ENCODE results near the gene PCDH15.

The PCDH15 gene

GRCh38 chr10:54758791-54759190 is 42.2 kb downstream of the PCDH15 start:
- no peak for TF ChIP-seq ZNF274 (IDR thresholded peaks at IDR 0.05; ENCODE audit: low read depth, low read length)

DNA sequence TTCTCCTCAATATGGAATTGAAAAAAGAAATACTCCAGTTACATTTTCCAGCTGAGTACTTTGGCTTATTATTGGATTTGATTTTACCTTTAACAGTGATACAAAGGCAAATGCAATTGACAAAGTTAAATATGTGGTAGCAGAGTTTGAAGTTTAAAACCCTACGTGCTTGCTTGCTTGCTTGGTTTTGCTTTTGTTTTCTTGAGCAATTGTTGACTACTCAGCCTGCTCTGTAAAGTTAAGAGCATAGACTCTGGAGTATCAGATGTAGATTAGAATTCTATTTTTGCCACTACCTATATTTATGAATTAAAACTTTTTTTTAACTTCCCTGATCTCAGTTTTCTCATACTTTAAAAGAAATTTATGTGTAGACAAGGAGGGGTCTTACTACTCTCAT is 51.4 kb downstream of the PCDH15 start:
- no peak for TF ChIP-seq ZNF274 (IDR thresholded peaks at IDR 0.05; ENCODE audit: low read depth, low read length)
- H3K4me3 ChIP-seq (ENCODE audit: low read length) = no peak overlapping the region

More at GRCh38 chr10:54758791-54759190, 42.2 kb downstream of the PCDH15 start:
- H3K4me3 ChIP-seq (ENCODE audit: low read length) = no peak overlapping the region

DNA sequence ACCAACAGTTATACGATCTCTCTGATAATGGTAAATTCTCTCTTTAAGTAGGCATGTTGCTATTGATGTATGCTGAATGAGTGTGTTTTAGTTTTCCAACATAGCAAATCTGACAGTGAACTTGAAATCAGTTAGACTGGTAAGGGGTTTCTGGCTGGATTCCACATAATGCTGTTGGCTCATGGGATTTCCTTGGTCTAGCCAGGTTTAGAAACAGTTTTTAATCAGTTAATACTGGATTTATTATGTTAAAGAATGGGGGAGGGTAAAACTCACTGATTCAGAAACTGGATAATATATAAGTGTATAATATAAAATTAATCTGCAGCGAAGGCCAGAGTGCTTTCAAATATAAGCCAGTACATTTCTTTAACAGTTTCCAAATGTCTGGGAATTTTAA is 55.6 kb downstream of the PCDH15 start:
- H3K4me3 ChIP-seq (ENCODE audit: low read length) = no peak overlapping the region
- TF ChIP-seq ZNF274 (IDR thresholded peaks at IDR 0.05; ENCODE audit: low read depth, low read length) = no peak

DNA sequence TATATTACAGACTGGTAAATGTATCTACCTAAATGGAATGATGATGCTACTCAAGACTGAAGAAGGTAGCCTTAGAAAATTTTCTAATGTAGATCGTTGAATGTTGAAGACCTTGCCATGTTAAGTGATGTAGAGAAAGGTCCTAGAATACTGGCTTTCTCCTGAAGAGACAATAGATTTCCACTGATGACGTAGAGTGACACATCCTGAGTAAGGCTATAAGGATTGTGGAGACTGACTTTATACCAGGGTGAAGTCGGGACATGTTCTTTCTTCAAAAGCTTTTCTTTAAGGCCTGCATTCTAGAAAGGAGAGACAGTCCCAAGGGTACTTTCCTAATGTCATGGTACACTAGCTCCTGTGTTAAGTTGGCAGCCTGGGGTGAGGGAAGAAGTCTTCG is 58.6 kb downstream of the PCDH15 start:
- no peak overlapping the region for H3K4me3 ChIP-seq (ENCODE audit: low read length)
- no peak for TF ChIP-seq ZNF274 (IDR thresholded peaks at IDR 0.05; ENCODE audit: low read depth, low read length)

- H3K4me3 ChIP-seq (ENCODE audit: low read length) = no peak overlapping the region
- TF ChIP-seq ZNF274 (IDR thresholded peaks at IDR 0.05; ENCODE audit: low read depth, low read length) = no peak
Measured at GRCh38 chr10:54728511-54728910, 72.5 kb downstream of the PCDH15 start.

- TF ChIP-seq ZNF274 (IDR thresholded peaks at IDR 0.05; ENCODE audit: low read depth, low read length) = no peak
- H3K4me3 ChIP-seq (ENCODE audit: low read length) = no peak overlapping the region
Measured at GRCh38 chr10:54722075-54722474, 79.0 kb downstream of the PCDH15 start.

GRCh38 chr10:54710918-54711317 is 90.1 kb downstream of the PCDH15 start:
- no peak overlapping the region for H3K4me3 ChIP-seq (ENCODE audit: low read length)
- TF ChIP-seq ZNF274 (IDR thresholded peaks at IDR 0.05; ENCODE audit: low read depth, low read length) = no peak

- no peak overlapping the region for H3K4me3 ChIP-seq (ENCODE audit: low read length)
- TF ChIP-seq ZNF274 (IDR thresholded peaks at IDR 0.05; ENCODE audit: low read depth, low read length) = no peak
Measured at GRCh38 chr10:54708591-54708990, 92.4 kb downstream of the PCDH15 start.

DNA sequence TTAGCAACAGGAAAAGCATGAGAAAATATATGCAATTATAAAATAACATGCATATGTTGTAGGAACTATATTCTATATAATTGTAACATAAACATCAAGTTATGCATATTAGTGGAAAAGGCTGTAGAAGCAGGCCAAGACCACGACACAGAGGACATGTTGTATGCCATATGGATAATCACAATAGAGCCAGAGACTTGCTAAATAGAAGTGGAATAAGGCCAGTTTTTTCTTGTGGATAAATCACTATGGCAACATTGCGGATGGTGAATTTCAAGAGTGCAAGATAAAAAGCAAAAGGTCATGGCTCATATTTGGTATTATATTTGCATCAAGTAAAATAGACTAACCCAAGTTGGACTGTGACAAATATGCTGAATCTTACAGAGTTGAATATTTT is 93.0 kb downstream of the PCDH15 start:
- no peak overlapping the region for H3K4me3 ChIP-seq (ENCODE audit: low read length)
- TF ChIP-seq ZNF274 (IDR thresholded peaks at IDR 0.05; ENCODE audit: low read depth, low read length) = no peak

- TF ChIP-seq ZNF274 (IDR thresholded peaks at IDR 0.05; ENCODE audit: low read depth, low read length) = no peak
- H3K4me3 ChIP-seq (ENCODE audit: low read length) = no peak overlapping the region
Measured at GRCh38 chr10:54702583-54703485, 98.2 kb downstream of the PCDH15 start.

GRCh38 chr10:54691331-54691730 is 109.7 kb downstream of the PCDH15 start:
- H3K4me3 ChIP-seq (ENCODE audit: low read length) = no peak overlapping the region

GRCh38 chr10:54682554-54682953 is 118.5 kb downstream of the PCDH15 start:
- no peak overlapping the region for H3K4me3 ChIP-seq (ENCODE audit: low read length)
- no peak for TF ChIP-seq ZNF274 (IDR thresholded peaks at IDR 0.05; ENCODE audit: low read depth, low read length)

More at GRCh38 chr10:54691331-54691730, 109.7 kb downstream of the PCDH15 start:
- TF ChIP-seq ZNF274 (IDR thresholded peaks at IDR 0.05; ENCODE audit: low read depth, low read length) = no peak

GRCh38 chr10:54681136-54681535 is 119.9 kb downstream of the PCDH15 start:
- H3K4me3 ChIP-seq (ENCODE audit: low read length) = no peak overlapping the region
- TF ChIP-seq ZNF274 (IDR thresholded peaks at IDR 0.05; ENCODE audit: low read depth, low read length) = no peak

DNA sequence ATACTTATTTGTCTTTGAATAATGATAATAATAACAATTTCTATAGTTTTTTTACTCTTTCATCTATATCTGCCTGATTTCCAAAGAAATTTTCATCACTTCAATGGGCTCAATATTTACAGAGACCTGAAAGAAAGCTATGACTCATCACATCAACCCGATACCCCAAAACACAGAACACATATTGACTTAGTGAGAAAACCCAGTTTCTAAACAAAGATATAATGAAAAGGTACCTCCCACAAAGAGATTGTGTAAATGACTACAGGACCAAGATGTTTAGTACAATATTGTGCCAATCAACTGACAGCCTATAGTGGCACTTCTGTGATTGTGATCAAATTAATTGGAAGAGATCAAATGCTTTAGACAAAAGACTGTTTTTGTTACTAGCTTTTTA is 133.9 kb downstream of the PCDH15 start:
- no peak for TF ChIP-seq ZNF274 (IDR thresholded peaks at IDR 0.05; ENCODE audit: low read depth, low read length)
- no peak overlapping the region for H3K4me3 ChIP-seq (ENCODE audit: low read length)

DNA sequence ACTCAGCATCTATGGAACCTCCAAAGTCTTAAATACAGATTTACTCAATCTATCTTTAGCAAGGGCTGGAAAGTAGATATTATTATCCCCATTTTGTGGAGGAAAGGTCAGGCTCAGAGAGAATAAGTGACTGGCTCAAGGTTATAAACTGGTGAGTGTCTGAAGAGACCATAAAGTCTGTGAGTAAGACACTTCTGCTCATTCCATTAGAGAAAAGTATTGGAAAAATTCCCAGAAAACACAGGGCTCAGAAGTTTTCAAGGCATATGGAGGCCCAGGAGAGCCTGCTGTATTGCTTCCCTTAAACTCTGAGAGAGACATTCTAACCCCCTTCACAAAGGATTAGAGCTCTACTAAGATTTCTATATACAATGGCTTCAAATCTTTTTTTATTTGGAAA is 134.8 kb downstream of the PCDH15 start:
- H3K4me3 ChIP-seq (ENCODE audit: low read length) = no peak overlapping the region
- TF ChIP-seq ZNF274 (IDR thresholded peaks at IDR 0.05; ENCODE audit: low read depth, low read length) = no peak

Measured in GM08714 (cell line).